SK-N-SH treated with all-trans-retinoic acid at 6 μM for 48 hours (cell line): ENCODE measurements around the gene DOCK11.

Source experiments
- ATAC-seq: fragments of 200-7000 bp; cut with Tn5 transposase; 3 replicates; pipeline ENCODE4 v1.9.1; 2020; ENCODE audit warnings: mild to moderate bottlenecking, moderate library complexity
- ARNTL ChIP-seq: fragments of 450-650 bp; formaldehyde crosslinking; IDR thresholded peaks from 2 replicates; pipeline ENCODE4 v1.5.0; 2020; ENCODE audit warnings: low read depth, mild to moderate bottlenecking, moderate library complexity, borderline replicate concordance
- BACH2 ChIP-seq: fragments of 250-450 bp; sonication (Bioruptor Pico); IDR thresholded peaks from 2 replicates; pipeline ENCODE4 v1.9.0; 2021; ENCODE audit warnings: mild to moderate bottlenecking, borderline replicate concordance
- CREB5 ChIP-seq: fragments of 250-450 bp; sonication (Bioruptor Pico); IDR thresholded peaks from 2 replicates; pipeline ENCODE4 v1.5.1; 2020; ENCODE audit warnings: low read depth, mild to moderate bottlenecking, moderate library complexity
- GLIS3 ChIP-seq: fragments of 250-450 bp; sonication (Bioruptor Pico); IDR thresholded peaks from 2 replicates; pipeline ENCODE4 v1.5.0; 2020; ENCODE audit warnings: mild to moderate bottlenecking, moderate library complexity
- OSR1 ChIP-seq: fragments of 250-450 bp; sonication (Bioruptor Pico); IDR thresholded peaks from 2 replicates; pipeline ENCODE4 v1.8.0; 2022; ENCODE audit warnings: moderate library complexity, mild to moderate bottlenecking, inconsistent platforms
- PATZ1 ChIP-seq: fragments of 250-450 bp; sonication (Bioruptor Pico); IDR thresholded peaks from 2 replicates; pipeline ENCODE4 v1.8.0; 2020; ENCODE audit warnings: mild to moderate bottlenecking, moderate library complexity, borderline replicate concordance
- PPARA ChIP-seq: fragments of 250-450 bp; sonication (Bioruptor Pico); IDR thresholded peaks from 2 replicates; pipeline ENCODE4 v1.5.0; 2020; ENCODE audit warnings: mild to moderate bottlenecking, borderline replicate concordance
- RARB ChIP-seq: fragments of 250-450 bp; sonication (Bioruptor Pico); IDR thresholded peaks from 2 replicates; pipeline ENCODE4 v1.8.0; 2021; ENCODE audit warnings: mild to moderate bottlenecking, moderate library complexity
- TCF4 ChIP-seq: fragments of 250-450 bp; sonication (Bioruptor Pico); IDR thresholded peaks from 2 replicates; pipeline ENCODE4 v1.8.0; 2021; ENCODE audit warnings: mild to moderate bottlenecking, moderate library complexity, borderline replicate concordance
- TOX ChIP-seq: fragments of 250-450 bp; sonication (Bioruptor Pico); IDR thresholded peaks from 2 replicates; pipeline ENCODE4 v1.8.0; 2021; ENCODE audit warnings: mild to moderate bottlenecking, moderate library complexity, borderline replicate concordance
- ZC3H10 ChIP-seq: fragments of 250-450 bp; sonication (Bioruptor Pico); IDR thresholded peaks from 2 replicates; pipeline ENCODE4 v1.5.1; 2021; ENCODE audit warnings: mild to moderate bottlenecking, moderate library complexity
- ZFP3 ChIP-seq: fragments of 250-450 bp; sonication (Bioruptor Pico); IDR thresholded peaks from 2 replicates; pipeline ENCODE4 v1.5.0; 2020; ENCODE audit warnings: mild to moderate bottlenecking, moderate library complexity
- ZFP30 ChIP-seq: fragments of 450-650 bp; formaldehyde crosslinking; IDR thresholded peaks from 2 replicates; pipeline ENCODE4 v1.5.0; 2022; ENCODE audit warnings: mild to moderate bottlenecking, moderate library complexity
- ZNF8 ChIP-seq: fragments of 450-650 bp; formaldehyde crosslinking; IDR thresholded peaks from 2 replicates; pipeline ENCODE4 v1.5.0; 2020; ENCODE audit warnings: mild to moderate bottlenecking, moderate library complexity
- TF ChIP-seq, protein P1 (sequence below): fragments of 250-450 bp; sonication (Bioruptor Pico); IDR thresholded peaks from 2 replicates; pipeline ENCODE4 v1.8.0; 2021; ENCODE audit warnings: low read depth, mild to moderate bottlenecking, moderate library complexity, borderline replicate concordance
- TF ChIP-seq, protein P2 (sequence below): fragments of 250-450 bp; sonication (Bioruptor Pico); IDR thresholded peaks from 2 replicates; pipeline ENCODE4 v1.5.1; 2021; ENCODE audit warnings: mild to moderate bottlenecking, moderate library complexity
- TF ChIP-seq, protein P3 (sequence below): fragments of 250-450 bp; sonication (Bioruptor Pico); IDR thresholded peaks from 2 replicates; pipeline ENCODE4 v1.5.0; 2020; ENCODE audit warnings: mild to moderate bottlenecking, moderate library complexity

The DOCK11 gene

DNA sequence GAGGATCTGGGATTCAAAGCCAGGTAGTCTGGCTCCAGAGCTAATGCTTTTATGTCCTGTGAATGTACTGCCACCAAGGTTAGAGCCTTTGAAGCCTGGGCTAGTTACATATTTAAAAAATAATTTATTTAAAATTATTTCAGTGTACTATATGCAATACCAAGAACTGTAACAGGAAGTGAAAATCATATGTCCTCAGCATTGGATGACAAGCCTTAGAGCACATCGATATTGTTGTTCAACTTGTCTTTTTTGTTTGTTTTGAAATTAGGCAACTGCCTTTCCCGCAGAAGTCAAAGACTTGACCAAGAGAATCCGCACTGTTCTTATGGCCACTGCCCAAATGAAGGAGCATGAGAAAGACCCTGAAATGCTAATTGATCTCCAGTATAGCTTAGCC, 158.7 kb downstream of the DOCK11 start (continued):
- TF ChIP-seq CREB5 (CRISPR knock-in tag) = no peak
- TF ChIP-seq GLIS3 = no peak

GRCh38 chrX:118655561-118656246, 160.1 kb downstream of the DOCK11 start:
- TF ChIP-seq, protein P1, sequence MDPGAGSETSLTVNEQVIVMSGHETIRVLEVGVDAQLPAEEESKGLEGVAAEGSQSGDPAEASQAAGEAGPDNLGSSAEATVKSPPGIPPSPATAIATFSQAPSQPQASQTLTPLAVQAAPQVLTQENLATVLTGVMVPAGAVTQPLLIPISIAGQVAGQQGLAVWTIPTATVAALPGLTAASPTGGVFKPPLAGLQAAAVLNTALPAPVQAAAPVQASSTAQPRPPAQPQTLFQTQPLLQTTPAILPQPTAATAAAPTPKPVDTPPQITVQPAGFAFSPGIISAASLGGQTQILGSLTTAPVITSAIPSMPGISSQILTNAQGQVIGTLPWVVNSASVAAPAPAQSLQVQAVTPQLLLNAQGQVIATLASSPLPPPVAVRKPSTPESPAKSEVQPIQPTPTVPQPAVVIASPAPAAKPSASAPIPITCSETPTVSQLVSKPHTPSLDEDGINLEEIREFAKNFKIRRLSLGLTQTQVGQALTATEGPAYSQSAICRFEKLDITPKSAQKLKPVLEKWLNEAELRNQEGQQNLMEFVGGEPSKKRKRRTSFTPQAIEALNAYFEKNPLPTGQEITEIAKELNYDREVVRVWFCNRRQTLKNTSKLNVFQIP (CRISPR knock-in tag) = no peak
- TF ChIP-seq RARB (CRISPR knock-in tag) (no peak), TCF4 (CRISPR knock-in tag) (no peak)
- peak; percentile 18; the same call in 2 of the 3 replicates for ATAC-seq

DNA sequence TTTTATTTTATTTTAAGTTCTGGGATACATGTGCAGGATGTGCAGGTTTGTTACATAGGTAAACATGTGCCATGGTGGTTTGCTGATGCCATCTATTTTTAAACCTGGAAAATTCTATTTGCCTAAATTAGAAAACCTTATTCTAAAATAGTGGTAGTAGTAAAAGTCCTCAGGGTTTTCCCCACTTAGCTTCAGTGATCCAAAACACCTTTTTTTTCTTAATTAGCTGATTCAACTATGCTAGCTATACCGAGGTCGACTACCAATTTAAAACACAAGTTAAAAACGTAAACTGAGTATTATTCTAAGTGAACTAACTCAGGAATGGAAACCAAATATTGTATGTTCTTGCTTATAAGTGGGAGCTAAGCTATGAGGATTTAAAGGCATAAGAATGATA, 161.8 kb downstream of the DOCK11 start:
- no peak for TF ChIP-seq RARB (CRISPR knock-in tag)
- TF ChIP-seq OSR1 = no peak
- TF ChIP-seq ZC3H10 (CRISPR knock-in tag) = no peak
- TF ChIP-seq PPARA (CRISPR knock-in tag) = no peak
- no peak for TF ChIP-seq PATZ1 (CRISPR knock-in tag)
- no peak for TF ChIP-seq ZNF8 (CRISPR knock-in tag)
- TF ChIP-seq, protein P1 (CRISPR knock-in tag) = no peak
- no peak for TF ChIP-seq GLIS3
- no peak for TF ChIP-seq ZFP30 (CRISPR knock-in tag)
- no peak for TF ChIP-seq ZFP3 (CRISPR knock-in tag)
- no peak for TF ChIP-seq TOX
- TF ChIP-seq, protein P2, sequence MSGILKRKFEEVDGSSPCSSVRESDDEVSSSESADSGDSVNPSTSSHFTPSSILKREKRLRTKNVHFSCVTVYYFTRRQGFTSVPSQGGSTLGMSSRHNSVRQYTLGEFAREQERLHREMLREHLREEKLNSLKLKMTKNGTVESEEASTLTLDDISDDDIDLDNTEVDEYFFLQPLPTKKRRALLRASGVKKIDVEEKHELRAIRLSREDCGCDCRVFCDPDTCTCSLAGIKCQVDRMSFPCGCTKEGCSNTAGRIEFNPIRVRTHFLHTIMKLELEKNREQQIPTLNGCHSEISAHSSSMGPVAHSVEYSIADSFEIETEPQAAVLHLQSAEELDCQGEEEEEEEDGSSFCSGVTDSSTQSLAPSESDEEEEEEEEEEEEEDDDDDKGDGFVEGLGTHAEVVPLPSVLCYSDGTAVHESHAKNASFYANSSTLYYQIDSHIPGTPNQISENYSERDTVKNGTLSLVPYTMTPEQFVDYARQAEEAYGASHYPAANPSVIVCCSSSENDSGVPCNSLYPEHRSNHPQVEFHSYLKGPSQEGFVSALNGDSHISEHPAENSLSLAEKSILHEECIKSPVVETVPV (CRISPR knock-in tag) = no peak
- TF ChIP-seq, protein P3, sequence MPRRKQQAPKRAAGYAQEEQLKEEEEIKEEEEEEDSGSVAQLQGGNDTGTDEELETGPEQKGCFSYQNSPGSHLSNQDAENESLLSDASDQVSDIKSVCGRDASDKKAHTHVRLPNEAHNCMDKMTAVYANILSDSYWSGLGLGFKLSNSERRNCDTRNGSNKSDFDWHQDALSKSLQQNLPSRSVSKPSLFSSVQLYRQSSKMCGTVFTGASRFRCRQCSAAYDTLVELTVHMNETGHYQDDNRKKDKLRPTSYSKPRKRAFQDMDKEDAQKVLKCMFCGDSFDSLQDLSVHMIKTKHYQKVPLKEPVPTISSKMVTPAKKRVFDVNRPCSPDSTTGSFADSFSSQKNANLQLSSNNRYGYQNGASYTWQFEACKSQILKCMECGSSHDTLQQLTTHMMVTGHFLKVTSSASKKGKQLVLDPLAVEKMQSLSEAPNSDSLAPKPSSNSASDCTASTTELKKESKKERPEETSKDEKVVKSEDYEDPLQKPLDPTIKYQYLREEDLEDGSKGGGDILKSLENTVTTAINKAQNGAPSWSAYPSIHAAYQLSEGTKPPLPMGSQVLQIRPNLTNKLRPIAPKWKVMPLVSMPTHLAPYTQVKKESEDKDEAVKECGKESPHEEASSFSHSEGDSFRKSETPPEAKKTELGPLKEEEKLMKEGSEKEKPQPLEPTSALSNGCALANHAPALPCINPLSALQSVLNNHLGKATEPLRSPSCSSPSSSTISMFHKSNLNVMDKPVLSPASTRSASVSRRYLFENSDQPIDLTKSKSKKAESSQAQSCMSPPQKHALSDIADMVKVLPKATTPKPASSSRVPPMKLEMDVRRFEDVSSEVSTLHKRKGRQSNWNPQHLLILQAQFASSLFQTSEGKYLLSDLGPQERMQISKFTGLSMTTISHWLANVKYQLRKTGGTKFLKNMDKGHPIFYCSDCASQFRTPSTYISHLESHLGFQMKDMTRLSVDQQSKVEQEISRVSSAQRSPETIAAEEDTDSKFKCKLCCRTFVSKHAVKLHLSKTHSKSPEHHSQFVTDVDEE (CRISPR knock-in tag) = no peak
- no peak for TF ChIP-seq ARNTL (CRISPR knock-in tag)
- TF ChIP-seq TCF4 (CRISPR knock-in tag) = no peak
- TF ChIP-seq CREB5 (CRISPR knock-in tag) = no peak
- no peak for TF ChIP-seq BACH2 (CRISPR knock-in tag)
- no peak for ATAC-seq
